HepG2 (cell line): ENCODE measurements around the gene DAZAP1. TPM values are rescaled to one million over a fixed set of nuclear protein-coding genes. Genes with fewer than 3 reads are reported as not detected.

Experiments used
- KLF15 ChIP-seq: sonication (generic); formaldehyde crosslinking; IDR thresholded peaks from 2 replicates; pipeline ENCODE4 v1.8.1; 2023; ENCODE audit warnings: borderline replicate concordance, mild to moderate bottlenecking, inconsistent platforms, missing genetic modification reagents, mixed read lengths
- KLF16 ChIP-seq, 2 experiments: sonication (generic) in 1 of 2; formaldehyde crosslinking in 1 of 2; IDR thresholded peaks; 2 replicates each; pipeline versions ENCODE4 v1.6.1 to v1.8.0; 2016 to 2023; ENCODE audit warnings: missing genetic modification reagents in 2 of 2, missing compliant biosample characterization in 1 of 2
- TCF12 ChIP-seq, 2 experiments: fragments of 450-650 bp in 1 of 2; sonication (generic) in 1 of 2; formaldehyde crosslinking in 1 of 2; IDR thresholded peaks; 2 replicates each; pipeline versions ENCODE4 v1.6.1 to v1.8.0; 2017 to 2022; ENCODE audit warnings: antibody characterized with exemption in 1 of 2, mild to moderate bottlenecking in 1 of 2, missing genetic modification reagents in 1 of 2, moderate library complexity in 1 of 2
- ZNF235 ChIP-seq: sonication (generic); formaldehyde crosslinking; IDR thresholded peaks from 2 replicates; pipeline ENCODE4 v1.8.1; 2023; ENCODE audit warnings: mild to moderate bottlenecking, missing genetic modification reagents, borderline replicate concordance
- ZNF383 ChIP-seq: sonication (generic); formaldehyde crosslinking; IDR thresholded peaks from 2 replicates; pipeline ENCODE4 v1.4.0; 2020; ENCODE audit warnings: missing genetic modification reagents, mild to moderate bottlenecking, borderline replicate concordance
- ZNF460 ChIP-seq: sonication (generic); formaldehyde crosslinking; IDR thresholded peaks from 2 replicates; pipeline ENCODE4 v1.5.1; 2020; ENCODE audit warnings: missing genetic modification reagents, mild to moderate bottlenecking, borderline replicate concordance
- polyA plus RNA-seq, 8 experiments: library from polyadenylated mRNA; depleted of rRNA in 3 of 8; stranded (reverse) in 7 of 8; unstranded in 1 of 8; fragments of >200 nt; fragmentation: Illumina TruSeq in 4 of 8; extraction: Trizol in 4 of 8; gene quantifications; 2 replicates each; pipeline versions ENCODE4 v1.2.1 to v1.2.3, GENCODE V29; 2011 to 2016; ENCODE audit warnings: low read depth in 4 of 8, missing spikeins in 1 of 8, mixed read lengths in 1 of 8; ENCODE audit not compliant: insufficient read depth in 1 of 8
- total RNA-seq, 5 experiments: library from RNA; depleted of rRNA; stranded (reverse); fragments of >200 nt; fragmentation: Illumina TruSeq; extraction: Trizol; gene quantifications; 2 replicates each; pipeline ENCODE4 v1.2.3, GENCODE V29; 2016; ENCODE audit warnings: low read depth in 1 of 5
- TF ChIP-seq, protein P1 (sequence below): sonication (generic); formaldehyde crosslinking; IDR thresholded peaks from 2 replicates; pipeline ENCODE4 v1.9.0; 2021; ENCODE audit warnings: mild to moderate bottlenecking, missing genetic modification reagents
- TF ChIP-seq, protein P2 (sequence below): sonication (generic); formaldehyde crosslinking; IDR thresholded peaks from 2 replicates; pipeline ENCODE4 v1.5.1; 2020; ENCODE audit warnings: mild to moderate bottlenecking, missing genetic modification reagents, moderate library complexity
- TF ChIP-seq, protein P3 (sequence below): sonication (generic); formaldehyde crosslinking; IDR thresholded peaks from 2 replicates; pipeline ENCODE4 v1.5.0; 2020; ENCODE audit warnings: missing genetic modification reagents
- TF ChIP-seq, protein P4 (sequence below), 2 experiments: fragments of 450-650 bp in 1 of 2; sonication (generic) in 1 of 2; formaldehyde crosslinking; IDR thresholded peaks; 2 replicates each; pipeline versions ENCODE4 v1.5.0 to v1.8.0; 2020 to 2022; ENCODE audit warnings: mild to moderate bottlenecking in 1 of 2, missing genetic modification reagents in 1 of 2
- TF ChIP-seq, protein P5 (sequence below): sonication (generic); formaldehyde crosslinking; IDR thresholded peaks from 2 replicates; pipeline ENCODE4 v1.4.0; 2020; ENCODE audit warnings: missing genetic modification reagents
- TF ChIP-seq, protein P6 (sequence below): sonication (generic); formaldehyde crosslinking; IDR thresholded peaks from 2 replicates; pipeline ENCODE4 v1.5.0; 2020; ENCODE audit warnings: missing genetic modification reagents

The DAZAP1 gene
- total and polyA plus RNA-seq, 2 of the 13 experiments (the other 11 are each of a cell fraction or from before 2014, with no cell fraction given): 63.3 to 79.2 TPM

DNA sequence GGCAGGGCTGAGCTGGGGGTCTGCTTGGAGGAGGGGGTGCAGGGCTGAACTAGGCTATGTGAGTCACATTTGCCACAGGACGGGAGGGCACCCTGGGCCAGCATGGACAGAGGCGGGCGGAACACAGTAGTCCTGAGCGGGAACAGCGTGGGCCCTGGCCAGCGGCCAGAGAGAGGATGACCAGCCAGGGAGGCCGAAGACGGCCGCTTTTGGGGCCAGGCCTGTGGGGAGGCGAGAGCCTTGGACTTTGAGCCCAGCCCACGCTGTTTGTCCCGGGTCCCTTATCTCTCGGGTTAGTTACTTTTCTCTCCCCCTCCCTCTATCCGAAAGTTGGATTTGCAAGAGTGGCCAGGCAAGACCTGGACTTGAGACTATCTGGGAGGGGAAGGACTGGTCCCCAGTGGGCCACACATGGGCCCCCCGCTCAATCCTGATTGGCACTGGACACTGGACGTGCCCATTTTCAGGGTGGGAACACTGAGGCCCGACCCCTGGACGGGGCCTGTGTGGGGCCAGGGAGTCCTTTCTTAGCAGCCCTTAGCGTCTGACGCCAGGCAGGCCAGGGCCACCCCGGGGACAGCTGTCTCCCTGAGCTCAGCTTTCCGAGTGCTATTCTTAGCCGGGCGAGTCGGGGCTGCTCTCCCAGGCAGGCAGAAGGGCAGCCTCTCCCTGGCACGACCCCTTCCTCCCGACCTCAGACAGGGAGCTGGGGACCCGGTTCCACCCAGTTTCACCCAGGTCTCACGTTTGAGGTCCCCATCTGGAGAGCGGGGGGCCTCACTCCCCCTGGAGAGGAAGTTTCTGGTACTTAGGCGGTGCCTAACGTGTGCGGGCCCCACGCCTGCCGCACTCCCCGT is 6.9 kb upstream of the DAZAP1 start (continued):
- TF ChIP-seq, protein P1, sequence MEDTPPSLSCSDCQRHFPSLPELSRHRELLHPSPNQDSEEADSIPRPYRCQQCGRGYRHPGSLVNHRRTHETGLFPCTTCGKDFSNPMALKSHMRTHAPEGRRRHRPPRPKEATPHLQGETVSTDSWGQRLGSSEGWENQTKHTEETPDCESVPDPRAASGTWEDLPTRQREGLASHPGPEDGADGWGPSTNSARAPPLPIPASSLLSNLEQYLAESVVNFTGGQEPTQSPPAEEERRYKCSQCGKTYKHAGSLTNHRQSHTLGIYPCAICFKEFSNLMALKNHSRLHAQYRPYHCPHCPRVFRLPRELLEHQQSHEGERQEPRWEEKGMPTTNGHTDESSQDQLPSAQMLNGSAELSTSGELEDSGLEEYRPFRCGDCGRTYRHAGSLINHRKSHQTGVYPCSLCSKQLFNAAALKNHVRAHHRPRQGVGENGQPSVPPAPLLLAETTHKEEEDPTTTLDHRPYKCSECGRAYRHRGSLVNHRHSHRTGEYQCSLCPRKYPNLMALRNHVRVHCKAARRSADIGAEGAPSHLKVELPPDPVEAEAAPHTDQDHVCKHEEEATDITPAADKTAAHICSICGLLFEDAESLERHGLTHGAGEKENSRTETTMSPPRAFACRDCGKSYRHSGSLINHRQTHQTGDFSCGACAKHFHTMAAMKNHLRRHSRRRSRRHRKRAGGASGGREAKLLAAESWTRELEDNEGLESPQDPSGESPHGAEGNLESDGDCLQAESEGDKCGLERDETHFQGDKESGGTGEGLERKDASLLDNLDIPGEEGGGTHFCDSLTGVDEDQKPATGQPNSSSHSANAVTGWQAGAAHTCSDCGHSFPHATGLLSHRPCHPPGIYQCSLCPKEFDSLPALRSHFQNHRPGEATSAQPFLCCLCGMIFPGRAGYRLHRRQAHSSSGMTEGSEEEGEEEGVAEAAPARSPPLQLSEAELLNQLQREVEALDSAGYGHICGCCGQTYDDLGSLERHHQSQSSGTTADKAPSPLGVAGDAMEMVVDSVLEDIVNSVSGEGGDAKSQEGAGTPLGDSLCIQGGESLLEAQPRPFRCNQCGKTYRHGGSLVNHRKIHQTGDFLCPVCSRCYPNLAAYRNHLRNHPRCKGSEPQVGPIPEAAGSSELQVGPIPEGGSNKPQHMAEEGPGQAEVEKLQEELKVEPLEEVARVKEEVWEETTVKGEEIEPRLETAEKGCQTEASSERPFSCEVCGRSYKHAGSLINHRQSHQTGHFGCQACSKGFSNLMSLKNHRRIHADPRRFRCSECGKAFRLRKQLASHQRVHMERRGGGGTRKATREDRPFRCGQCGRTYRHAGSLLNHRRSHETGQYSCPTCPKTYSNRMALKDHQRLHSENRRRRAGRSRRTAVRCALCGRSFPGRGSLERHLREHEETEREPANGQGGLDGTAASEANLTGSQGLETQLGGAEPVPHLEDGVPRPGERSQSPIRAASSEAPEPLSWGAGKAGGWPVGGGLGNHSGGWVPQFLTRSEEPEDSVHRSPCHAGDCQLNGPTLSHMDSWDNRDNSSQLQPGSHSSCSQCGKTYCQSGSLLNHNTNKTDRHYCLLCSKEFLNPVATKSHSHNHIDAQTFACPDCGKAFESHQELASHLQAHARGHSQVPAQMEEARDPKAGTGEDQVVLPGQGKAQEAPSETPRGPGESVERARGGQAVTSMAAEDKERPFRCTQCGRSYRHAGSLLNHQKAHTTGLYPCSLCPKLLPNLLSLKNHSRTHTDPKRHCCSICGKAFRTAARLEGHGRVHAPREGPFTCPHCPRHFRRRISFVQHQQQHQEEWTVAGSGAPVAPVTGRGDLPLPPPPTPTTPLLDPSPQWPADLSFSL: no peak
- TF ChIP-seq KLF15 (CRISPR knock-in tag): no peak
- TF ChIP-seq, protein P2, sequence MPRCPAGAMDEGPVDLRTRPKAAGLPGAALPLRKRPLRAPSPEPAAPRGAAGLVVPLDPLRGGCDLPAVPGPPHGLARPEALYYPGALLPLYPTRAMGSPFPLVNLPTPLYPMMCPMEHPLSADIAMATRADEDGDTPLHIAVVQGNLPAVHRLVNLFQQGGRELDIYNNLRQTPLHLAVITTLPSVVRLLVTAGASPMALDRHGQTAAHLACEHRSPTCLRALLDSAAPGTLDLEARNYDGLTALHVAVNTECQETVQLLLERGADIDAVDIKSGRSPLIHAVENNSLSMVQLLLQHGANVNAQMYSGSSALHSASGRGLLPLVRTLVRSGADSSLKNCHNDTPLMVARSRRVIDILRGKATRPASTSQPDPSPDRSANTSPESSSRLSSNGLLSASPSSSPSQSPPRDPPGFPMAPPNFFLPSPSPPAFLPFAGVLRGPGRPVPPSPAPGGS (CRISPR knock-in tag): peak; percentile 52; the same call in 1 of the 2 replicates
- peak; percentile 71; the same call in 1 of the 2 replicates for TF ChIP-seq ZNF460 (CRISPR knock-in tag)
- TF ChIP-seq, protein P3, sequence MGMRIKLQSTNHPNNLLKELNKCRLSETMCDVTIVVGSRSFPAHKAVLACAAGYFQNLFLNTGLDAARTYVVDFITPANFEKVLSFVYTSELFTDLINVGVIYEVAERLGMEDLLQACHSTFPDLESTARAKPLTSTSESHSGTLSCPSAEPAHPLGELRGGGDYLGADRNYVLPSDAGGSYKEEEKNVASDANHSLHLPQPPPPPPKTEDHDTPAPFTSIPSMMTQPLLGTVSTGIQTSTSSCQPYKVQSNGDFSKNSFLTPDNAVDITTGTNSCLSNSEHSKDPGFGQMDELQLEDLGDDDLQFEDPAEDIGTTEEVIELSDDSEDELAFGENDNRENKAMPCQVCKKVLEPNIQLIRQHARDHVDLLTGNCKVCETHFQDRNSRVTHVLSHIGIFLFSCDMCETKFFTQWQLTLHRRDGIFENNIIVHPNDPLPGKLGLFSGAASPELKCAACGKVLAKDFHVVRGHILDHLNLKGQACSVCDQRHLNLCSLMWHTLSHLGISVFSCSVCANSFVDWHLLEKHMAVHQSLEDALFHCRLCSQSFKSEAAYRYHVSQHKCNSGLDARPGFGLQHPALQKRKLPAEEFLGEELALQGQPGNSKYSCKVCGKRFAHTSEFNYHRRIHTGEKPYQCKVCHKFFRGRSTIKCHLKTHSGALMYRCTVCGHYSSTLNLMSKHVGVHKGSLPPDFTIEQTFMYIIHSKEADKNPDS (CRISPR knock-in tag): no peak
- no peak for TF ChIP-seq TCF12 (IDR thresholded peaks at IDR 0.05)
- TF ChIP-seq TCF12 (CRISPR knock-in tag; IDR thresholded peaks at IDR 0.05): peak; percentile 69; the same call in 1 of the 2 replicates
- TF ChIP-seq, protein P4, sequence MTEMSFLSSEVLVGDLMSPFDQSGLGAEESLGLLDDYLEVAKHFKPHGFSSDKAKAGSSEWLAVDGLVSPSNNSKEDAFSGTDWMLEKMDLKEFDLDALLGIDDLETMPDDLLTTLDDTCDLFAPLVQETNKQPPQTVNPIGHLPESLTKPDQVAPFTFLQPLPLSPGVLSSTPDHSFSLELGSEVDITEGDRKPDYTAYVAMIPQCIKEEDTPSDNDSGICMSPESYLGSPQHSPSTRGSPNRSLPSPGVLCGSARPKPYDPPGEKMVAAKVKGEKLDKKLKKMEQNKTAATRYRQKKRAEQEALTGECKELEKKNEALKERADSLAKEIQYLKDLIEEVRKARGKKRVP (CRISPR knock-in tag; IDR thresholded peaks at IDR 0.05): no peak
- TF ChIP-seq, protein P5, sequence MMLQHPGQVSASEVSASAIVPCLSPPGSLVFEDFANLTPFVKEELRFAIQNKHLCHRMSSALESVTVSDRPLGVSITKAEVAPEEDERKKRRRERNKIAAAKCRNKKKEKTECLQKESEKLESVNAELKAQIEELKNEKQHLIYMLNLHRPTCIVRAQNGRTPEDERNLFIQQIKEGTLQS (CRISPR knock-in tag): peak; percentile 9; the same call in 1 of the 2 replicates
- no peak for TF ChIP-seq ZNF383
- TF ChIP-seq, protein P6, sequence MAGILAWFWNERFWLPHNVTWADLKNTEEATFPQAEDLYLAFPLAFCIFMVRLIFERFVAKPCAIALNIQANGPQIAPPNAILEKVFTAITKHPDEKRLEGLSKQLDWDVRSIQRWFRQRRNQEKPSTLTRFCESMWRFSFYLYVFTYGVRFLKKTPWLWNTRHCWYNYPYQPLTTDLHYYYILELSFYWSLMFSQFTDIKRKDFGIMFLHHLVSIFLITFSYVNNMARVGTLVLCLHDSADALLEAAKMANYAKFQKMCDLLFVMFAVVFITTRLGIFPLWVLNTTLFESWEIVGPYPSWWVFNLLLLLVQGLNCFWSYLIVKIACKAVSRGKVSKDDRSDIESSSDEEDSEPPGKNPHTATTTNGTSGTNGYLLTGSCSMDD (CRISPR knock-in tag): no peak
- peak in 1 of 2 experiments; percentile 42; a peak in 2 of 4 replicates for TF ChIP-seq KLF16 (CRISPR knock-in tag; IDR thresholded peaks at IDR 0.05)
- no peak for TF ChIP-seq ZNF235 (CRISPR knock-in tag)
